HCEC 1CT (cell line): Measurements from ENCODE around the gene TECPR2.

Source experiments
- DNase-seq: peaks from one replicate; pipeline ENCODE4 v3.0.0-alpha.2; 2017

Gene TECPR2

DNA sequence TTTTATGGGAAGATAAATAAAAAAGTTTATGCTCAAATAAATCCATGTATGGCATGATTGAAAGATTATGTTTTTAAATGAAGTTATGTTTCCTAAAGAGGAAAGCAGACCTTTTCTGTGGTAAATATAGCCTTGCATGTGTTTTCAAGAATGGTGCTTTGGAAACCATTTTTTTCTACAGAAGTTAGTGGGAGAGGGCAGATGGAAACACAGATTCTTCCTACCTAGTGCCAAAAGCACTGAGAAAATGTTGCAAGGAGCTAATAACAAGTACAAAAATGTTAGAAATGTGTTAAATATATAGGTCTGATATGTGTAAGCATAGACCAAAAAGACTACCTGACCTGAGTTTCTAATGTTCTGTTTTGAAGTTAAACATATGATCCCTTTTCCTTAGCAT, 24.3 kb downstream of the TECPR2 start:
- no peak for DNase-seq

DNA sequence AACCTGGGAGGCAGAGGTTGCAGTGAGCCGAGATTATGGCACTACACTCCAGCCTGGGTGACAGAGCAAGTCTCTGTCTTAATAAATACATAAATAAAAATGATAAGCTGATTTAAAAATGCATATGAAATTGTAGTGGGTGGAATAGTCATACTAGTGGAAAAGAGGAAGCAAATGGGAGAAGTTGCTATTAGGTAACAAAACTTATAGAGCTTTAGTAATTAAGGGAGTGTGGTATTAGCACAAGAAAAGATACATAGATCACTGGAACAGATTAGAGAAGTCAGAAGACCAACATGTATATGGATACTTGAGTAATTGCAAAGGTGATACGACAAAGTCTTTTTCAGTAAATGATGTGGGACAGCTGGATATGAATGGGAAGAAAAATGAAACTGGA, 26.5 kb downstream of the TECPR2 start:
- no peak for DNase-seq

DNA sequence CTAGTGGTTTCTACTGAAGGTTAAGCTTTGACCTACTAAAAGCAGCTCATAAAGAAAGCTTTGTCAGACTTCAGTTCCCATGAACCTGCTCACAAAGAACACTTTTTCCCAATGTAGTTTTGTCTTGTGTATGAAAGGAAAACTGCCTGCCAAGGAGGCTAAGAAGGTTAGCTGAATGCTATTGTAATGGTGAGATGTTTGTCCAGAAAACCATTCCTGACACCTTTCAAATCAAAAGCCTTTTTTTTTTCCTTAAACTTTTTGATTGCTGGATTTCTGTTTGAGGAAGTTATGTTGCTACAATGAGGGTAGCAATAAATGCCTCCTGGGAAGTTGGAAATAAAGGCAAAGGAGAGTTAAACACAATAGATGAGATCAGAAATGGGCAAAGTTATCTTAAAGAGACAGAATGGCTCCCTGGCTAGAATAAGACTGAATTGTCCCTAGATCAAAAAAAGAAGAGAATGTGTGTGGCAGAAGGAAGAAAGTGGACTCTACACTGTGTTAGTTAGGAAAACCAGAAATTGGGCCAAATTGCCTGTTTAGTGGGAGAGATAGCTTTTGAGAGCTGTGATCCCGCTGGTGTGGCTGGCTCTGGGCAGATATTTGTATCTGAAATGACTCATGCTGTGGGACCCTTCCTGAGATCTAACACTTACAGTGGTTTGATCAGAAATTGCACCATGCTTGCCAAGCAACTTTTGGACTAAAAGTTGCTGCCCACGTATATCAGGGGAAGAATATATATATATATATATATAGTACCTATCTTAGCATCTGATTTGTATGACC, 27.5 kb downstream of the TECPR2 start:
- DNase-seq = no peak

DNA sequence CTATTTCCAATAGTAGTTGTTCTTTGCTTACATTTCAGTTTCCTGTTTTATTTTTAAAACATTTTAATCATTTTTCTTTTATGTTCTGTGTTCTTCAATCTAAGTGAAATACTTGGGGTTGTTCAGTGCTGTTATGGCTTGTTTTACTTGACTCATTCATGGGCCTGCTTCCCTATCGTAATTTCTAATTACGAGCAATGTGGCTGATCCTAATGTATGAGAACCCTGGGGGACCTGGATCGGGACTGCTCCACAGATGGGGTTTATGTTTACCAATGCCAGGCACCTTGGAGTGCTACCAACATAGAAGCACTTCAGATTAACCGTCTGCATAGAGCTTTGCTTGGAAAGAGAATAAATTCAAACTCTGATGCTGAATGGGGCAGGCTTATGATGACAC, 29.8 kb downstream of the TECPR2 start:
- DNase-seq = no peak

DNA sequence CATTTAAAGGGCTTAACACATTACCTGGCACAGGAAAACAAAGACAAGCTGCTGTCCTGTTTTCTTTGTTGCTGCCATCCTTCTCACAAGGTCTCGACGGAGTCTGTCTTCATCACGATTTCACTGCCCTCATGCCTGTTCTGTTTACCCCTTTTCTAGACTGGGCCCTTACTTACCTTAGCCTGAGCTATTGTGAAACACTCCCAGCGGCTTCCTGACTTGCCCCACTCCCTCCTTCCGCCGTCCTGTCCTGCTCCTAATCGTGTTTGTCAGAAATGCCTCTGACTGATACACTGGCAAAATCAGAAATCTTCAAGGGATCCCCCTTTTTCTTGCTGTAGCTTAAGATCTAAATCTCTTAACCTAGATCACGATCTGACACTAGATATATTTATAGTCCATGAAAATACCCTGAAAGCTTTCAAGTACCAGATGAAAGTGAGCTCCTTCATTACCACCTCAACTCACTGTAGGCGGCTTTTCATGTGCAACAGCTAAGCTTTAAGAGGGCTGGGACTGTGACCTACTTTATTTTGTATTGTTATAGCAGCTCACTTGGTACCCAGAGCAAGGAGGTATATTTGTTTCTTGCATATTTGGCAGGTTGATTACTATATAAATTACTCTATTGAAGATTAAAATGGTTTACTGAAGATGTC, 32.1 kb downstream of the TECPR2 start:
- DNase-seq = no peak

DNA sequence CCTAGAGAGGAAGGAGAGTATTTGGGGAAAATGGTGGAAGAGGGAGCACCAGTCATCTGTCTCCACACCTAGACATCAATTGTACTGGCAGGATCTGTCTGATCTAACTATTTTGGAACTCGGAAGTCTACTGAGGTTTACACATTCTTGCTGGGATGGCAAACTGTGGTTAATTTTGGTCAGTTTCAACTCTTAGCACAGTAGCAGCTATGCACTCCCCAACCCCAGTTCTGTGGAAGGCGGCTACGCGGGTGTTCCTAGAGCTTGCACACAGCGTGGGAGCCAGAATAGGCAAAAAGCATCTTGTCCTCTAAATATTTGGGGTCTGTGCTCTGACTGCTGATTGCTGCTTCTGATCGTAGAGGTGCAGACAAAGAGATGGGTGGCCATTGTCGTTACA, 33.8 kb downstream of the TECPR2 start:
- no peak for DNase-seq

DNA sequence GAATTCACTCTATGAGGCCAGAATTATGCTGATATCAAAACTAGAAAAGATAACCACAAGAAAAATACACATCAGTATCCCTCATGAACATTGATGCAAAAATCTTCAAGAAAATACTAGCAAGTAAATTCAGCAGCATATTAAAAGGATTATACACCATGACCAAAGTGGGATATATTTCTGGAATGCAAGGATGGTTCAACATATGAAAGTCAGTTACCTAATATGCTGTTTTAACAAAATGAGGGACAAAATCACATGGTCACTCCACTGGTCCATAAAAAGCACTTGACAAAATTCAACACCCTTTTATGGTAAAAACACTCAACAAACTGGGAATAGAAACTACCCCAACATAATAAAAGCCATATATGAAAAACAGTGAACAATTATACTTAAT, 40.3 kb downstream of the TECPR2 start:
- DNase-seq = no peak

DNA sequence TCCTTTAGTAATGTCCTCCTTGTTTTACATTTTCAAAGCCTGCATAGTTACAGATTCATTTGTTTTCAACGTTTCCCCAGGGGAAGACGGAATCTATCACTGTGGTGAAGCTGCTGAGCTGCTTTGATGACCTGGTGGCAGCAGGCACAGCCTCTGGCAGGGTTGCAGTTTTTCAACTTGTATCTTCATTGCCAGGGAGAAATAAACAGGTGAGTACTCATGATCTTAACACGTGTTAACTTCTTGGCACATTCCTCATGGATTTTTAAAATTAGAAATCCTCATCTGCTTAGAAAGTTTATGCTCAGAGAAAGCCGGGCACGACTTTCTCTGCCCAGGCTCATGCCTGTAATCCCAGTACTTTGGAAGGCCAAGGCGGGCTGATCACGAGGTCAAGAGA, 44.5 kb downstream of the TECPR2 start:
- DNase-seq = no peak

DNA sequence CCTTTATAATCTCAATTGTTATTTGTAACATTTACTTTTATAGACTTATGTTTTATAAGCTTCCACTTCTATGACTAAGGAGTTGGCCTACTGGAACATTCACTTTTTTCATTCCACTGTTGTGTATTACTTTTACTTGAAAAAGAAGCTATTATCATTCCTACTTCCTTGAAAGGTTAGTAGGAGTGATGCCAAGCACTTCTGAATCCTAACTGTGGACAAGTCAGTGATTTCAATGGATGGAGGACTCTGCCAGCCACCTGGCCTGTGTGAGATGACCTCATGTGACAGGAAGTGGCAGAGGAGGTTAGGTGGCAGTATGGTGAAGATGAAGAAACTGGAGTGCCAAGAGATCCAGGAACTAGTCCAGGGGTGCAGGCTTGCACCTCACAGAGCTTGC, 46.0 kb downstream of the TECPR2 start:
- DNase-seq = no peak

DNA sequence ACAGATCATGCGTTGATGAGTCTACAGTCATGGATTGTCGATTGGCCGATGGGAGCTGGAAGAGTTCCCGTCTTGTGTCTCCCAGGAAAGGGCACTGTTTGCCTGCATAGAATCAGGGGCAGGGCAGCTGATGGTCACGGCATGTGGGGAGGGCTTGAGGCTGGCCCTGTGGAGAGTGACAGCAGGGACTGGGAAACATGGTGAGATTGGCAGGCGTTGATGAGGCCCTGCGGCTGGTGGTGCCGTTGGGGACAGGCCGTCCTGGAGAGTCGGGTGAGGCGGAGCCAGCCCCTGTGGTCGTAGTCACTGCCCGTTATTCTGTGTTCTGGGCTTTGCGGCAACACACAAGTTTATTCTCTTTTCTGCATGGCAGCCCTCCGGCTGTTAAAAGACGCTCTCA, 52.9 kb downstream of the TECPR2 start:
- DNase-seq = no peak

DNA sequence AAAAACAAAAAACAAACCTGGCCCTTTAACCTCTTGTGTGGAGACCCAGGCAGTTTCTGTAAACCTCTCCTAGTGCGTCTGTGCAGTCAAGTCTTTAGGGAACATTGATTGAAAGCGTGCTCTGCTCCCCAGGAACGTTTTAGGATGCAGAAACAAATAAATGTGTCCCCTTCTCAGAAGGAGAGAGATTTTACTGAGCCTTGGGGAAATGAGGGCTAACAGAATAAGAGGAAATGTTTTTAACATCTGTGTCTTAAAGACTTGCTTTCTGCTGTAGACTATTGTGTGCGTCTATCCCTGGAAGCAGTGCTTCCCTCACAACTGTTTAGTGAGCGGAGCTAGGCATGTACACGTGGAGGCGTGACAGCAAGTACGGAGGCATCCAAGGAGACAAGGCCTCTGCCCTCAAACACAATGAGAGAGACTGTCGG, 54.3 kb downstream of the TECPR2 start:
- DNase-seq = no peak

DNA sequence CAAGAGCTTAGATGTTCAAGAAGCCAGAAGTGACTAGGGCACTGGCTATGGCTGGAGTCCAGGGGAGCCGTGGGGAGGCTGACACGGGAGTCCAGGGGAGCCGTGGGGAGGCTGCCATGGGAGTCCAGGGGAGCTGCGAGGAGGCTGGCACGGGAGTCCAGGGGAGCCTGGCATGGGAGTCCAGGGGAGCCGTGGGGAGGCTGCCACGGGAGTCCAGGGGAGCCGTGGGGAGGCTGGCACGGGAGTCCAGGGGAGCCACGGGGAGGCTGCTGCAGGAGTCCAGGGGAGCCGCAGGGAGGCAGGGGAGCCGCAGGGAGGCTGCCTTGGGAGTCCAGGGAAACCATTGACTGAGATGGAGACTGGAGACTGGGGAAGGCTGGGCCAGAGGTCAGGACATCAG, 54.9 kb downstream of the TECPR2 start:
- DNase-seq = no peak

DNA sequence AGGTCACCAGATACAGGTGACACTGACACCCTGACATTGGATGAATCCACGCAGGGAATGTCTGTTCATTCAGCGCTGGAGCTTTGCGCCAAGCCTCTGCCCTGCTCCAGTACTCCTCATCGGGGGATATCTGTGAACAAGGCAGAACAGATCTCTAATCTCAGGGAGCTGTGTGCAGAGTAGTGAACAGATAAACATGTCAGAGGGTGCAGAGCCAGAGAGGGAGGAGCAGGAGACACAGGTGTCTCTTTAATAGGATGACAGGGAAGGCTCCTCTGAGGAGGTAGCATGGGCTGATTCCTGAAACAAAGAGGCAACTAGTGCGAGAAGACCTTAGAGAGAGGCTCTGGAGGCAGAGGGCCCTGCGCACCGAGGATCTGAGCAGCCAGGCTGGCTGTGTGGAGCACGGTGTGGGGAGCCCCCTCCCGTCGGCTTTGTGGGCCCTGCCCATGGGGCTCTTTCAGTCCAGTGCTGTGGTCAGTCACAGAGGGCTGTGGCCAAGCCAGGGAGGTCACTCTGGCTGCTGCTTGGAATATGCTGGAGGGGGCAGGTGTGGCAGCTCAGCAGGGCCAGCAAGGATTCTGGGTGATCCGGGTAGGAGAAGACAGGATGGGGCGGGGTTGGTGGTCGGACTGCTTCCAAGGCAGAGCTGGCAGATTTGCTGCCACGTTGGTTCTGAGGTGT, 55.6 kb downstream of the TECPR2 start:
- DNase-seq = no peak

DNA sequence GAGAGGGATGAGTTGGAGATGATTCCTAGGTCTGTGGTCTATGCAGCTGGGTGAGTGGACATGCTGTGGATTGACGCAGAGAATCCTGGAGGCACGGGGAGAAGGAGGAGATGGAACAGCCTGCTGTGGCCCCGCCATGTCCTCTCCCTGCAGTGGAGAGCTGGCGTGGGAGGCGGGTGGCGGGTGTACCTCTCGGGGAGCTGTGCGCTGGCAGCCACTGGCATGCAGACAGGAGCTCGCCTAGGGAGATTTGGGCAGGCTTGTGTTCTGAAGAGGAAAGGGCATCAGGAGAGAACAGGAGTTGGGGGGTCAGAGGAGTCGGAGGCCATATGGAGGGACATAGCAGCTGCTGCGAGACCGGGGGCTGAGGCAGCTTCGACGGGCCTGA, 56.1 kb downstream of the TECPR2 start:
- no peak for DNase-seq

DNA sequence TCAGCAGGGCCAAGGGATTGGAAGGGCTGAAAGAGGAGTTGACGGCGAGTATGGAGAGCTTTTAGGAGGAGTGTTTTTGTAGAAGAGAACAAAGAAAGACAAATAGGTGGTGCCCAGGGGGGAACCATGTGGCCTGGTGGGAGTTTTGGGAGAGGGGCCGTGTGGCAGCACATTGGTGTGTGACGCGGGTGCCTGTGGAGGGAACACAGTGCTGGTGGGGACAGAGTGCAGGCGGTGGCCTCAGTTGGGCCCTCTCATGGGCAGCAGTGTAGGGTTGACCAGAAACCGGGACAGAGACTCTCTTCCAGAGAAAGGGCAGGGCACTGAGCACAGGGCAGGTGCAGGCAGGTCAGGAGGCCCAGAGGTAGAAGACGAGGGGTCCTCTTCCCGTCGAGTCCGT, 56.5 kb downstream of the TECPR2 start:
- no peak for DNase-seq

DNA sequence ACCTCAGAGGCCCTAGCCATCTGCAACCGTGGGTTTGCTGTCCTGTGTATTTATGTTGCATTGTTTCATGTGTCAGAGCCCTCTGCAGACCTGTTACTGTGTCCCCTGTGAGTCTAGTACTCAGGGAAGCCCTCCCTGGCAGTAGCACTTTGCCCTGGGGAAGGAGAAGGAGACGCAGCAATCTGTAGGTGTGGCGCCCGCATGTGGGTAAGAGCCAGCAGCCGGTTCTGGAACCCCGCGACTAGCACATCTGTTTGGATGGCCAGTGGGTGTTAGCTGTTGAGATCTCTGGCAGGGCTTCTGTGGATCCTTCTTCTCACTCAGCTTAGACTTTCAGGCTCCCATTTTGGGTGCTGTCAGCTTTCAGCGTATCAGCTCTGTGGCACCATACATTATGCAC, 57.0 kb downstream of the TECPR2 start:
- DNase-seq = no peak

DNA sequence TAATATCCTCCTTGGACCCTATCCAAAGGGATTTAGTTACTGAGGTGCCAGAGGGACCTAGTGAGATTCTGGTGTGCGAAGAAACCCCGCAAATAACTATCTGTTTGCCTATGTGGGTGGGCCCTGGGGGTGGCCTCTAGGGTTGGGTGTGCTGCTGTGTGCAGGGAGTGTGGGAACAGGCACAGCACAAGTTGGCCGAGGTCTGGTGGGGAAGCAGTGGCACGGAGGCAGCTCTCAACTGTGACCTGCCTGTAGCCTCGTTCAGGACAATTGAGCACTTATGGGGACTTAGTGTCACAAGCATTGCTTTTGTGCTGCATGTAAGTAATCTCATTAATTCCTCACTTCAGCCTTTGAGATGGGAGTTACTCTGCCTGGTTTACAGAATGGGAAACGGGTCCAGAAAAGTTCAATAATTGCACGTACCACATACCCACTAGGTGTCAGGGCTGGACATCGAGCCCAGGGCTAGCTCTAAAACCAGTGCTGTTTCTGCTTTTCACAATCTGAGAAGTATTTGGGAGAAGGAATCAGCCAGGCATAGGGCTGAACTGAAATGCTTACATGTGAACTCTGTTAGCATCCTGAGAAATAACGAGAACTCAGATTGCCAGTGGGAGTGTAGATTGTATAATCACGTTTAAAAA, 58.8 kb downstream of the TECPR2 start:
- DNase-seq = no peak

DNA sequence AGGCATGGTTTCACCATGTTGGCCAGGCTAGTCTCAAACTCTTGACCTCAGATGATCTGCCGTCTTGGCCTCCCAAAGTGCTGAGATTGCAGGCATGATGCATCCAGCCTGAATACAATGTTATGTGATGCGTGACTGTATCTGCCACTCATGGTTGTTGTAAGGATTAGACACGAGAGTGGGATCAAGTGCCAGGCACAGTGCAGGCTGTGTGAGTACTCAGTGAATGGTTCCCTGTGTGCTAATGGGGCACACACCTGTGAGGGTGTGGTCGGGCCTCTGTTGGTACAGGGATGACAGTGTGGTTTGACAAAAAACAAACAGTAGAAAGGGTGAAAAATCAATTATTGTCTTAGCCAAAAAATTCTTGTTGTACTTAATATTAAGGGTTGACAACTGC, 61.8 kb downstream of the TECPR2 start:
- no peak for DNase-seq

DNA sequence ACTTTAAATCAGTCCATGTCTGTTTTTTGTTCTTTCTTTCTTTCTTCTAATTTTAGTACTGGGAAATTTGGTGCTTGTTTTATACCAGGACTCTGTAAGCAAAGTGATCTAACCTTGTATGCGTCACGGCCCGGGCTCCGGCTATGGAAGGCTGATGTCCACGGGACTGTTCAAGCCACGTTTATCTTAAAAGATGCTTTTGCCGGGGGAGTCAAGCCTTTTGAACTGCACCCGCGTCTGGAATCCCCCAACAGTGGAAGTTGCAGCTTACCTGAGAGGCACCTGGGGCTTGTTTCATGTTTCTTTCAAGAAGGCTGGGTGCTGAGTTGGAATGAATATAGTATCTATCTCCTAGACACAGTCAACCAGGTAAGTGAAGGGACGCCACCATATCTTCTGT, 62.2 kb downstream of the TECPR2 start:
- no peak for DNase-seq

DNA sequence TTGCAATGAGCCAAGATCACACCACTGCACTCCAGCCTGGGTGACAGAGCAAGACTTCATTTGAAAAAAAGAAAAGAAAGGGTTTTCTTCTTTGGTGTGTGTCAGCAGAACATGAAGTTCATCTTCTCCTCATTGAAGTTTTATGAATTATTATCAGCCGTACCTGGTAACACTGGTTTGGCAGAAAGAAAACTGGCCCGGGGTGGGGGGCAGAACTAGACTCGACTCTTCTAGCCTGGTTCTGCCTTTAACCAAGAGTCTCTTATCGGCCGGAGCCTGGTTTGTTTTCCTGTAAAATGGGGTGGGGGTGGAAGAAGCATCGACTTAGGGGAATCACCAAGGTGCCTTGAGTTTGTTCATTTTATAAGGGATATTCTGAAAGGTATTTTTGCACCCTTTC, 64.1 kb downstream of the TECPR2 start:
- DNase-seq = no peak

DNA sequence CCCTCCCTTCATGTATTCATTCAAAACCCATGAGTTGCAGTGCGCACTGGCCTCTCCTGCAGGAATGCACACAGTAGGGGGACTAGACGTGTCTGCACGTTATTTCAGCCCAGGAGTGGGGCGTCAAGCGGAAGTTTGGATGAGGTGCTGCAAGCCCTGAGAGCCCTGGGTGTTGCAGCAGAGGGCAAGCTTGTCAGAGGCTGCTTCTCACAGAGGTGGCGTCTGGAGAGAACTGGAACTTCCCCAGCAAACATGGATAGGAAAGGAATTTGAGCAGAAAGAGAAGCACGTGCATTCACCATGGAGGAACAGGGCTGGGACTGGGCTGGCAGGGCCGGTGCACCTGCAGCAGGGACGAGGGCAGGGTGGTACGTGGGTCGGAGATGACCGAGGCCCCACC, 64.9 kb downstream of the TECPR2 start:
- DNase-seq = no peak

DNA sequence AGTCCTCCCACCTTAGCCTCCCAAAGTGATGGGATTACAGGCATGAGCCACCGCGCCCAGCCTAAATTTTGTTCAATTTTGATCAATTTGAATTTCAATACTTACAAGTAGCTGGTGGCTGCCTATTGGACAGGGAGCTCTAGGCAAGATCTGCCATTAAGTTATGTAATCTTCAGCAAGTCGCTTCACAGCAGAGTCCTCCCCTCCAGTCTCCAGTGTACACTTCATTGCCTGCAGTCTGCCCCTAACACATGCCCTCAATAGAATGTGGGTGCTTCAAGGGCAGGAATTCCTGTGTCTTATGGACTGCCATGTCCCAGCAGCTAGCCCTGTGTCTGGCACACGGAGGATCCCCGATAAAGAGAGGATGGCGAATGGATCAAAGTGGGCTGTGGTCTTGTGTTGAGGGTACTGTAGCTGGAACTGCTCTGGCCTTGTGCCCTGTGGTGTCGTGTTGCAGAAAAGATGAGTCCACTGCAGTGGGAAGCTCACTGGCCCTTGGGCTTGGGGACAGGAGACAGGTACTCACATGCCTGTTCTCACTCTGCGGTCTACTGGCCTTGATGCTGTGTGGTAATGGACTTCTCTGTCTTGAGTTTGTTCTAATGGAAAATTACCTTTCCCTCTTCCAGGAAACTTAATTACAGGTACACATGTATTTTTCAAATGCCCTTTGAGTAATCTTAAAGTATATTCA, 67.6 kb downstream of the TECPR2 start:
- DNase-seq = no peak

DNA sequence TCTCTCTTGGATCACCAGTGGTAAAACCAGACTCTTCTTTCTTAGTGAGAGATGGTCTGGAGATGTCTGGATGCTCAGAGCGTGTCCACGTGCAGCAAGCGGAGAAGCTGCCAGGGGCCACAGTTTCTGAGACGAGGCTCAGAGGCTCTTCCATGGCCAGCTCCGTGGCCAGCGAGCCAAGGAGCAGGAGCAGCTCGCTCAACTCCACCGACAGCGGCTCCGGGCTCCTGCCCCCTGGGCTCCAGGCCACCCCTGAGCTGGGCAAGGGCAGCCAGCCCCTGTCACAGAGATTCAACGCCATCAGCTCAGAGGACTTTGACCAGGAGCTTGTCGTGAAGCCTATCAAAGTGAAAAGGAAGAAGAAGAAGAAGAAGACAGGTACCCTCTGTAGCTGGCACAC, 69.0 kb downstream of the TECPR2 start:
- DNase-seq = no peak
